Myocyte (in vitro differentiated cells): ENCODE measurements around the gene PRRX2. TPM values are rescaled to one million over a fixed set of nuclear protein-coding genes. Genes with fewer than 3 reads are reported as not detected.

Source experiments
- DNase-seq: peaks from one replicate; pipeline ENCODE4 v3.0.0-alpha.2; 2012; ENCODE audit warnings: low read depth
- total RNA-seq: library from RNA; depleted of rRNA; stranded (reverse); fragments of >200 nt; gene quantifications from 2 replicates; pipeline ENCODE4 v1.2.3, GENCODE V29; 2014

Gene PRRX2
- total RNA-seq, 1 donor from 2014 or later = not detected

DNA sequence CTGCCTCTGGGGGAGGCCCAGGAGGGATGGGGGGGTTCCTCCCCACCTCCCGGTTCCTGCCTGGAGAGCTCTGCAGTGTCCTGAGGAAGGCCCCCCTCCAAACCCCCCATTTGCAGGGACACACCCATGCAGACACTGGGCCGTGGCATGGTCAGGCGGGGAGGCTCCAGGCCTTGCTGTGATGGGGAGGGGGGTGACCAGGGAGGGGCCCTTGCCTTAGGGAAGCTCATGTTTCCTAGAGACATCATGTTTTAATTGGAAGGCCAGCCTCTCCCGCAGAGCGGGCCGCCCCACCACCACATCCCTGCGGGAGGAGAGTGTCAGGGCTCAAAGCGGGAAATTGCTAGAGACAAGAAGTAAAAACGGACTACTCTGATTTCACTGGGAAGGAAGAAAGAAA, 12.0 kb downstream of the PRRX2 start:
- no peak for DNase-seq

DNA sequence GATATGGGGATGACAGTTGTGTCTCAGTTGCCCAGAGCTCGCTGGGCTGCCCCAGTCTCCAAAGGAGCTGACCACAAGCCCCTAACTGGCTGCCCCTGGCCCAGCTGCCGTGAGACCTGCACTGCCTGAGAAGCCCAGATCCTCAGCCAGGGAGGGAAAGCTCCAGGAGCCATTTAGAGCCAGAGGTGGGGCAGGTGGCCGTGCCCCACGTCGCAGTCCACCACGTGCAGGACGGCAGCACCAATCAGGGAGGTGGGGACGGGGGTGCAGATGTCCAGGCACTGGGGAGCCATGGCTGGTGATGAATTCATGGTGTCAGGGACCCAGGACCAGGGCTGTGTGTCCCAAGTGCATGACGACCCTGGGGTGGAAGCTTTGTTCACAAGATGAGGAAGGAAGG, 13.4 kb downstream of the PRRX2 start:
- no peak for DNase-seq

DNA sequence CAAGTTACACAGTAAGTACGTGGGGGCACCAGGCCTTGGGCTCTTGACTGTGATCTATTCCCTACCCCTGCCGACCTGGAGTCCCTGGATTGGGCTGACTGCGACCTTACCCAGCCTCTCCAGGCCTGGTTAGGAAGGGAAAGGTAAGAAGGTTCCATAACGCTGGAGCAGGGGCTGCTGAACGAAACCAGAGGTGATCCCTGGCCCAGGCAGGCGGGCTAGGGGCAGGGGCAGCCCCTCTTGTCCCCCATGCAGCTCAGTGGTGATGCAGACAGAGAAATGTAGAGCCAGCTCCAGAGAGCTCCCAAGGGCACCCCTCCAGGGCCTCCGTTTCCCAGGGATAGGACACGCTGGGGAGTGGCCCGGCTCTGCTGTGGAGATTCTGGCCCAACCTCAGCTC, 14.1 kb downstream of the PRRX2 start:
- DNase-seq = no peak

DNA sequence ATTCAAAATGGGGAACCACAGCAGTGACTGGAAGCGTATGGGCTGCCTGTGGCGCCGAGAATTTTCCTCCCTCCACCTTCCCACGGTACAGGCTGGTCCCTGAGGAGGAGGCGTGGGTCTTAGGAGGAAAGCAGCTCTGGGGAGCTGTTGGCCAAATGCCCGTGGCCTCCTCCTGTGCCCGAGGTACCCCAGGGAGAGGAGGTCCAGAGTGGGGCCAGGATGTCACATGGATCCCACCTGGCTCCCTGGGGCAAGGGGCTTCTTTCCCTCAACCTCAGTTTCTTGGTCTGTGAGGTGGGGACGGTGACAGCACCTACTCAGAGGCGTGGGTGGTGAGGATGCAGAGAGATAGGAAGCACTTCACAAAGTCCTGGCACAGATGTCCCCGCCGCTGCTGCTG, 16.5 kb downstream of the PRRX2 start:
- DNase-seq = no peak

DNA sequence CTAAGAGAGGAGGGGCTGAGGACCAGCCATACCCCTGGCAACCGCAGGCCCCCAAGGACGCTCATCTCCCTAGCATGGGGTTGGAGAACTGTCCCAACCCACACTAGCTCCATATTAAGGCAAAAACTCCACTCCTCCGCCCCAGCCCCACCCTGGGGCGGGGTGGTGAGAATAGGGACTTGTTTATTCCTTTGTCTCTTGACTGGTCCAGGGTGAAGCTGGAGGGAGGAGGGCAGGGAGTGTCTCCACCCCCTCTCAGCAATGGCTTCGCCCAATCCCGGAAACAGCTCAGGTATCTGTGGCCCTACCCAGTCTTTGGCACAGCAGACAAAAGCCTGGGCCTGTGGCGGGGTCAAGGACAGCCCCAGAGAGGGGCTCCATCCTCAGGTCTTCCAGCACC, 16.9 kb downstream of the PRRX2 start:
- no peak for DNase-seq

DNA sequence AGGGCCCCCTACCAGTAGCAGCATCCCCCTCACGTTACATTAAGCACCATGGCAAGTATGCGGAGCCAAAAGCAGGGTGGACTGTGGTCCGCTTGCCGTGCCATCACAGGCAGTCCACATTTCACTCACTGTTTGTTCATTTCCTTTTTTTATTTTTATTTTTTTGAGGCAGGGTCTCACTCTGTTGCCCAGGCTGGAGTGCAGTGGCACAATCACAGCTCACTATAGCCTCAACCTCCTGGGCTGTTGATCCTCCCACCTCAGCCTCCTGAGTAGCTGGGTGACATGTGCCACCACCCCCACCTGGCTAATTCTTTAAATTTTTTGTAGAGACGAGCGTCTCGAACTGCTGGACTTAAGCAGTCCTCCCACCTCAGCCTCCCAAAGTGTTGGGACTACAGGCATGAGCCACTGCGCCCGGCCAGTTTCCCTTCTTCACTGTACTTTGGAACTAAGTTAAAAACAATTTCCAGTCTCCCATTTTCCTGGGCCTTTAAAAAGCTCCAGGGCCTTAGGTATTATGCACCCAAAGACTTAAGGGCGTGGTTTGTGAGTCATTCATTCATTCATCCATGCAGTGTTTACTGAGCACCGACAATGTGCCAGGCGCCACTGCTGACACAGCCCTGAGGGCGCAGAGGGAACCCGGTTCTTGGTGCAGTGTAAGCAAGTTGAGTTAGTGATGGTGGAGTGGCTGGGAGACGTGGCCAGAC, 19.9 kb downstream of the PRRX2 start:
- no peak for DNase-seq

DNA sequence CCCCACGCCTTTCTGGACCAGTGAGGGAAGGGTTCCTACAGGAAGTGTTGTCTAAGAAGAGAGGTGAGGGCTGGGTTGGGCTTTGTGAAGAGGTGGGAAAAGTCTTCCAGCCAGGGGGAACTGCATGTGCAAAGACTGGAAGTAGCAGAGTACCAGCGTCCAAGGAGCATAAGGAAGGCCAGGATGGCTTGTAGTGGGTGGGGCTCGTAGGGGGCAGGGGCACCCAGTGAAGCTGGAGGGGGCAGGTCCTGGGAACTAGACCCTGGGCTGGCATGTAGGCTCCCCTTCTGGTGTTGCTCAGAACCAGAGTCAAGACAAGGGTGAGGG, 20.4 kb downstream of the PRRX2 start:
- DNase-seq = no peak

DNA sequence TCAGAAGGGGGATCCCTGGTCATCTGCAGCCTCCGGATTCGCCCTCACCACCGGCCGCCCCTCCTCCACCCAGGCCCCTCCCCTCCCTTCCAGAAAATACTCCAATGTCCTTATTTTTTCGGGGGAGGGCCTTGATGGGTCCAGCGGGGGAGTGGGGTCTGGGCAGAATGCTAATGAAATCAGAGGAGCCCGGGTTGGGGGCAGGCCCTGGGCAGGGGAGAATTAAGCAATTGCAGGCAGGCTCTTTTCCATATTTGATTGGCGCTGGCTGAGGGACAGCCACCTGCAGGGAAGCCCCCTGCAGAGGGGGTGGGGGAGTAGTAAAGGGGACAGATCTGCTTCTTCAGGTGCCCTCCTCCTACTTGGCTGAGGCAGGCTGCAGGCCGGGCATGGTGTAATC, 21.3 kb downstream of the PRRX2 start:
- DNase-seq = no peak

DNA sequence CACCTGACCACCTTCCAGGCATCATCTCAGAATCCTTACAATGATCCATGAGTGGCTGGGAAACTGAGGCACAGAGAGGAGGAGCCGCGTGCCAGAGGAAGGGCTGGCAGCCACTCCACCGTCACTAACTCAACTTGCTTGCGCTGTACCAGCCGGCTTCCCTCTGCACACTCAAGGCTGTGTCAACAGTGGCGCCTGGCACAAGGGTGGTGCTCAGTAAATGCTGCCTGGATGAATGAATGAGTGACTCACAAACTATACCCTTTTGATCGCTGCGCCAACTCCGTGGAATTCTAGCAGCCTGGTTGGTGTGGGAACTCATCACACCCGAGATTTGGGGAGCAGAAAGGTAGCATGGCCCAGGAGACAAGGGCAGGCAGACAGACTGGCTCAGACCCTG, 21.9 kb downstream of the PRRX2 start:
- DNase-seq = no peak

DNA sequence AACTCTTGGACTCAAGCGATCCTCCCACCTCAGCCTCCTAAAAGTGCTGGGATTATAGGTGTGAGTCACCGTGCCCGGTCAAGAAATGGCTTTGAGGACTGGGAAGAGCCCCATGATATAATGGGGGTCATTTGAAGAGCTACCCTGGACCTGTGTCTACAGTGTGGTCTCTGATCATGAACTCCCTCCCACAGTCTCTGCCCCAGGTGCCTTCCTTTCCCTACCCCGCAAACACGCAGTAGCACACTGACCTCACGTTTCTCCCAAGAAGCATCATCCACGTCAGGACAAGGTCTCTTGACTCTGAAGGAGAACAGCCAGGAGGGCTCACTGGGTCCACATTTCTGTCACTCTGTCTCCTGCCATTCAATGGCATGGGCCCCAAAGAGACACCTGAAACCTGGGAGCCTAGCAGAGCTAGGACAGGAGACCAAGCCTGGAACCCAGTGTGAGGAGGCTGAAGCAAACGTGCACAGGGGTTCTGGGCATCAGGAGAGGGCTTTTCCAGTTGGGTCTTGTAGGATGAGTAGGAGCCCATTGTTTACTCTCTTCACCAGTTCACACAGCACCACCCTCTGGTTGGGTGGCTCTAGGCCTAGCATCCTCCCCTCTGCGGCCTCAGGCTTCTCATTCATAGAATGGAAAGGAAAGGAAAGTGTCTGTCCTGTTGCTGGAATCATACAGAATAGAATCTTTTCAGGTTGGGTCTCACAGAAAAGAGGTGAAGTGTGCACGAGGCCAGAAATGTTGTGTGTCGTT, 23.0 kb downstream of the PRRX2 start:
- no peak for DNase-seq

DNA sequence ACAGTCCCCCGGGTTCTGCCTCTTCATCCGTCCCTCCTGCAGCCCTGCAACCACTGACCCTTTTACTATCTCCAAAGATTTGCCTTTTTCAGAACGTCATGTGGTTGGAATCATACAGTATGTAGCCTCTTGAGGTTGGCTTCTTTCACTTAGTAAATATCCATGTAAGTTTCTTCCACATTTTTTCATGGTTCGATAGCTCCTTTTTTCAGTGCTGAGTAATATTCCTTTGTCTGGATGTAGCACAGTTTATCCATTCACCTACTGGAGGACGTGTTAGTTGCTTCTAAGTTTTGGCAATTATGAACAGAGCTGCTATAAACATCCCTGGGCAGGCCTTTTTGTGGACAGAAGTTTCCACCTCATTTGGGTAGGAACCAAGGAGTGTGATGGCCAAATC, 27.1 kb downstream of the PRRX2 start:
- no peak for DNase-seq

DNA sequence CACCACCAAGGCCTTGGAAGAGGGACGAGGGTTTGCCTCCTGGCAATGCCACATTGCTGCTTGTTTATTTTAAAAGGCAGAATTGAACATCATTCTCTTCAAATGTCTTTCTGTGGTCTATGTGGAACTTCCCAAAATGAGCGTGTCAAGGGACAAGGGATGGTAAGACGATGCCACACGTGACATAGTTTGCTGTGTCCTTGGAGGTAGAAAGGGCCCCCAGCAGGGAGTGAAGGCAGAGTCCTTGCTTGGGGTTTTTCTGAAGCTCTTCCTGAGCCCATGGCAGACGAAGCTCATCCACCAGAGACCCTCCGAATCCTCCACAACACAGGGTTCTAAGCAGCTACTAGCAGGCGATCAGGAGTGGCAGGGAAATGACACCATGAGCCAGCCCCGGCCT, 28.3 kb downstream of the PRRX2 start:
- no peak for DNase-seq

DNA sequence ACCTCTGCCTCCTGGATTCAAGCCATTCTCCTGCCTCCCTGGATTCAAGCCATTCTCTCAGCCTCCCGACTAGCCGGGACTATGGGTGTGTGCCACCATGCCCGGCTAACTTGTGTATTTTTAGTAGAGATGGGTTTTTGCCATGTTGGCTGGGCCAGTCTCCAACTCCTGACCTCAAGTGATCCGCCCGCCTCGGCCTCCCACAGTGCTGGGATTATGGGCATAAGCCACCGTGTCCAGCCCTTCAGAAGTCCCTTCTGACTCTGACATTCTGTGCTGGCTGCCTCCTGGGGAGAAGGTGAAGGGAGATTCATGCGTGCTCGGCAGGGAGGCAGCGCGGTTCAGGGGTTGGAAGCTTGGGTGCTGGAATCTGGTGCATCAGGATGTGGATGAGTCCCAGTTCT, 28.8 kb downstream of the PRRX2 start:
- DNase-seq = peak; percentile 77

DNA sequence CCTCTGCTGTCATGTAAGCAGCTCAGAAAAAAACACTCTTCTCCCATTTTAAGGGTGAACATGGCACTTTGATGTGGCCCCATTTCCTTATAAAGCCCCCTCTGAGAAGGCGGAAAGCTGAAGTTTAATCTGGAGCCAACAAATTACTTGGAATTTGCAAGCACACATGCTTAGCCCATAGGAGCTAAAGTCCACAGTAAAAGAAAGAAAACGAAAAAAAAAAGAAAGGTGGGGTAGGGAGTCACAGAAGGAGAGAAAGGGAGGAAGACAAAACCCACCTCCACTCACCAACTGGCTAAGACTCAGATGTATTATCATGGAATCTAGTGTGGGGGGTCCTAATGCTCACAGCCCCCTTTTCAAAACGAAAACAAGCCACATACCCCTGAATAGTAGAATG, 30.4 kb downstream of the PRRX2 start:
- no peak for DNase-seq

DNA sequence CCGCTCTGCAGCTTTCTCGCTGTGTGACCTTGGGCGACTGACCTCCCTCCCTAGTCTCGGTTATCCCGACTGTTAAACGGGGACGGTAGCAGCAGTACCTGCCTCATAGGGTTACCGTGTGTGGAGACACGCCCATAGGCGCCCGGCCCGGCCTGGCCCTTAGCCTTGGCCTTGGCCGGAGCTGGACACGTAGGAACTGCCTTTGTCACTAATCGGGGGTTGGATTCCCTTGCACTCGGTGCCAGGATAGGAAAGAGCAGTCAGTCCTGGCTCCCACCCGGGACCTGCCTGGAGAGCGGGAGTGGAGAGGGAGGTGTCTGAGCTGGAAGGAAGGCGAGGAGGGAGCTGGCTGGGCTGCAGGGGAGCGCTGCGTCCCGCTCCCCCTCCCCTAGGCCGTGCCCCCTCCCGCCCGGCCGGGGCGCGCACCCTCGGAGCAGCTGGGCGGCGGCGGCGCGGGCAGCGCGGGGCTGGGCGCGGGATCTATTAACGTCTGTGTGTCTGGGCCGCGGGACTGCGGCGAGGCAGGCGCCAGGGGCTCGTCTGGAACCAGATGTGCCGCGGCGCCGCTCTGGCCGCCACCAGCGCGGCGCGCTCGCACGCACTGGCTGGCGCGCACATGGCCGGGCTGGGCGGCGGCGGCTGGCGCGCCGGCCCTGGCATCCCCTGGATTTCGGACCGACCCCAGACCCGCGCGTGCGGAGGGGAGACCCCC, 31.7 kb downstream of the PRRX2 start:
- peak; percentile 44 for DNase-seq

DNA sequence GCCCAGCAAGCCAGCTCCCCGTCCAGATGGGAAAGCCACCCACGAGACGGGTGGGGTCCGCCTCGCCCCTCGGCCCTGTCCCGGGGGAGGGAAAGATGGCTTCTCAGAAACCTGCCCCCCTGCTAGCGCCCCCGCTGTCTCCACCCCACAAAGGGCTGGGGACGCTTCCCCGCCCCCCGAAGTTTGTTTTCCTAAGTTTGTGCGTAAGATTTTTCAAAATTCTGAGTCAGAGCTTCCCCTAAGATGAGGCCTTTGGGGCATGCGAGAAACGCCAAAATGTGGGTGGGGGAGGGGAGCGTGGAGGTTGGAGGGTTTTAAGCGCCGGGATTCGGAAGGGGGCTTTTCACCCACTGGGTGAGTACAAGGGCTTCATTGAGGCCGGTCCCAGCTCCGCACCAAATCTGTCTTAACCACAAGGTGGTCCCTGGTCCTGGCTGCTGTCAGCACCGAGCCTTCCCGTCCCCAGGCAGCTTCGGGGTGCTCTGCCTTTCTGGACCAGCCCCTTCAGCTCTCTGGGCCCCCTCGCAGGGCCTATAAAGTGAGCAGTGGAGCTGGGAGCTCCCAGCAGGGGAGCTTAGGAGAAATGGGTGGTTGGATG, 32.3 kb downstream of the PRRX2 start:
- peak; percentile 22 for DNase-seq

DNA sequence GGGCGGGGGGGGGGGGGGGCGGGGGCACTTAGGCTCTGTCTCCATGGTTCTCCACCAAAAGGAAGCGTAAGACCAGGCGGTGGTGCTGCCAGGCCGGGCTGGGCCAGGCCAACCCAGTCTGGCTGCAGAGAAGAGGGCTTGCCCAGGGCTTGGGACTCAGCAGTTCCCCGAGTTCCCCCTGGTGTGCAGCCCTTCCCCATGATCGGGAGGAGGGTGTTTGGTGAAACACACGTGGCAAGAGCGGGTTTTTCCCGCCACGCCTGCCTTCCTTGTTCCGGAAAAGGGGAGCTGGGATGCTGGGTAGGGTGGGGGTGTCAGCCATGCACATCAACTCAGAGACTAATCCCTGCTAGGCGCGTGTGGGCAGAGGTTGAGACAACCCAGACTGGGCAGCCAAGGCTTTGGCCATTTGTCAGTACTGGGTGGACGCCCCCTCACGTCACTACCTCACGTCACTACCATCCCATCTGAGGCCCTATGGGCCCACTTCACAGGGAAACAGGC, 32.9 kb downstream of the PRRX2 start:
- DNase-seq = no peak

DNA sequence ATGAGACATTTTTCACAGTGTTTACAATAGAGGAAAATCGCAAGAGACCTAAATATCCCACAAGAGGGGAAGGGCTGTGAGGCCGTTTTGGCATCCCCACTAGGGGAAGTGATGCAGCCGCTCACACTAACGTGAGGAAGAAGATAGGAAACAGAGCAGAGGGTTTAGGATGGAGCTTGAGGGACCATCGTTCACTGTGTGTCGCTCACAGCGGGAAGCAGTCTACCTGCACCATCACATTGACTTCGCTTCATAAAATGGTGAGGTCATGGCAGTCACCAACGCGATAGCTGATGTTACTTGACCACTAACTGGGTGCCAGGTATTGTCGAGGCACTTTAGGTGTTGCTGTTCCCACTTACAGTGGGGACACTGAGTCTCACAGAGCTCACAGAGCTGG, 35.6 kb downstream of the PRRX2 start:
- DNase-seq = no peak

DNA sequence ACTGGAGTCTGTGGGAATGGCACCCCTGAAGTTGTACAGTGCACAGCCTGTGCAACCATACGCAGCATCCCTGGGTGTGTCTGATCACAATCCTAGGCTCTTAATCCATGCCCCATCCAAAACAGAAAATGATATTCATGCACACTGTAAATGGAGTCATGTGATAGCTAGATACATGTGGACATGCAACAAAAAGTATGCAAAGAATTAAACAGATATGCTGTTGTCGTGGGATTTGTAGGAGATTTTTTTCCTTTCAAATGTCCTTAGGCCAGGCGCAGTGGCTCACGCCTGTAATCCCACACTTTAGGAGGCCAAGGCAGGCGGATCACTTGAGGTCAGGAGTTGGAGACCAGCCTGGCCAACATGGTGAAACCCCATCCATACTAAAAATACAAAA, 36.1 kb downstream of the PRRX2 start:
- DNase-seq = peak; percentile 25

DNA sequence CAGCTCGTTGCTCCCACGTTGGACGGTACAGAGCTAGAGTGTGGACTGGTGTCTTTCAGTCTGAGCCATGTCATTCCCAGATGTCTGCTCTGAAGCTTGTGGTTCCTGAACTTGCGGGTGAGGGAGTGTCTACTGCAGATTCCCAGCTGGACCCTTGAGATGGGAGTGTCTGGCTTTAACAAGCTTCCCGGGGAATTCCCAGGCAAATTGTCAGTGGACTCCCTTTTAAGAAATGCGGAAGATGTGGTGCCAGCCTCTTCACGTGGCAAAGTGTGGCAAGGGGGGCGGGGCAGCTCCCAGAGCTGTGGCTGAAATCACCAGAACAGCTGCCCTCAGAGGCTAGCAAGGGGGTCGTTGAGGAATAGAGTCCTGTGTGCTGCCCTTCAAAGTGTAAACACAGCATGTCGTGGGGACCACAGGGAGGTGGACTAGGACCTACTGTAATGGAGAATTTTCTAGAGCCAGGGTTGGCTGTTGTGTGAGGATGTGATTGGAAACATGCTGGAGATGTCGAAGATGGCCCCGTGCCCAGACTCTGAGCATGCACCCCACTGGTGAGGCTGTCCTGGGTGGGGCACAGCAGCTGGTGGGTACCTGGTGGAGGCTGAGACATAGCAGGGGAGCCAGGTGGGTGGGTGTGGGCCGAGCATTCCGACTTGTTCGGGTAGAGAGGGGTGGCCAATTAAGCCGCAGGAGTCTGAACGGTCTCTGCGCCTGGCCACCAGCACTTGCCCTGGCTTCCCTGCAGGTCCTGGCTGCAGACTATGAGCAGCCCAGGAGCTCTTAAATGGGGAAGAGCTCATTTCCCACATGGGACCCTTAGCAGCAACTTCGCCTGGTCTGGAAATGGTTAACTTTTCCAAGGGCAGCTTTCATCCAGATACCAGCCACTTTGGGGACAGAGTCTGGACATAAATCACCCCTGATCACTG, 37.4 kb downstream of the PRRX2 start:
- peak; percentile 99 for DNase-seq
